RWPE1 (cell line): ENCODE results near the gene ZFC3H1.

ENCODE experiments used
- CTCF ChIA-PET: fragments of 350-600 bp; sonication (Branson Sonifier 250); formaldehyde crosslinking; extraction: SDS; loops from one replicate; lab custom pipeline; 2021; lab: Yijun Ruan, JAX
- POLR2A ChIA-PET: fragments of 400-600 bp; formaldehyde crosslinking; extraction: SDS; loops from one replicate; lab custom pipeline; 2020; ENCODE audit warnings: antibody characterized with exemption; ENCODE audit not compliant: low non-redundant PET; lab: Yijun Ruan, JAX
- DNase-seq: peaks from one replicate; pipeline ENCODE4 v3.0.0; 2012; ENCODE audit warnings: low spot score
- H3K27ac ChIP-seq: fragments of 450-650 bp; 2 replicates; pipeline ENCODE4 v1.5.1; 2017
- TF ChIP-seq, protein P1 (sequence below): fragments of 450-650 bp; conservative IDR thresholded peaks from 2 replicates; pipeline ENCODE4 v1.5.1; 2017; ENCODE audit warnings: low read depth, mild to moderate bottlenecking

The ZFC3H1 gene, protein sequence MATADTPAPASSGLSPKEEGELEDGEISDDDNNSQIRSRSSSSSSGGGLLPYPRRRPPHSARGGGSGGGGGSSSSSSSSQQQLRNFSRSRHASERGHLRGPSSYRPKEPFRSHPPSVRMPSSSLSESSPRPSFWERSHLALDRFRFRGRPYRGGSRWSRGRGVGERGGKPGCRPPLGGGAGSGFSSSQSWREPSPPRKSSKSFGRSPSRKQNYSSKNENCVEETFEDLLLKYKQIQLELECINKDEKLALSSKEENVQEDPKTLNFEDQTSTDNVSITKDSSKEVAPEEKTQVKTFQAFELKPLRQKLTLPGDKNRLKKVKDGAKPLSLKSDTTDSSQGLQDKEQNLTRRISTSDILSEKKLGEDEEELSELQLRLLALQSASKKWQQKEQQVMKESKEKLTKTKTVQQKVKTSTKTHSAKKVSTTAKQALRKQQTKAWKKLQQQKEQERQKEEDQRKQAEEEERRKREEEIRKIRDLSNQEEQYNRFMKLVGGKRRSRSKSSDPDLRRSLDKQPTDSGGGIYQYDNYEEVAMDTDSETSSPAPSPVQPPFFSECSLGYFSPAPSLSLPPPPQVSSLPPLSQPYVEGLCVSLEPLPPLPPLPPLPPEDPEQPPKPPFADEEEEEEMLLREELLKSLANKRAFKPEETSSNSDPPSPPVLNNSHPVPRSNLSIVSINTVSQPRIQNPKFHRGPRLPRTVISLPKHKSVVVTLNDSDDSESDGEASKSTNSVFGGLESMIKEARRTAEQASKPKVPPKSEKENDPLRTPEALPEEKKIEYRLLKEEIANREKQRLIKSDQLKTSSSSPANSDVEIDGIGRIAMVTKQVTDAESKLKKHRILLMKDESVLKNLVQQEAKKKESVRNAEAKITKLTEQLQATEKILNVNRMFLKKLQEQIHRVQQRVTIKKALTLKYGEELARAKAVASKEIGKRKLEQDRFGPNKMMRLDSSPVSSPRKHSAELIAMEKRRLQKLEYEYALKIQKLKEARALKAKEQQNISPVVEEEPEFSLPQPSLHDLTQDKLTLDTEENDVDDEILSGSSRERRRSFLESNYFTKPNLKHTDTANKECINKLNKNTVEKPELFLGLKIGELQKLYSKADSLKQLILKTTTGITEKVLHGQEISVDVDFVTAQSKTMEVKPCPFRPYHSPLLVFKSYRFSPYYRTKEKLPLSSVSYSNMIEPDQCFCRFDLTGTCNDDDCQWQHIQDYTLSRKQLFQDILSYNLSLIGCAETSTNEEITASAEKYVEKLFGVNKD (N-terminal part only)

DNA sequence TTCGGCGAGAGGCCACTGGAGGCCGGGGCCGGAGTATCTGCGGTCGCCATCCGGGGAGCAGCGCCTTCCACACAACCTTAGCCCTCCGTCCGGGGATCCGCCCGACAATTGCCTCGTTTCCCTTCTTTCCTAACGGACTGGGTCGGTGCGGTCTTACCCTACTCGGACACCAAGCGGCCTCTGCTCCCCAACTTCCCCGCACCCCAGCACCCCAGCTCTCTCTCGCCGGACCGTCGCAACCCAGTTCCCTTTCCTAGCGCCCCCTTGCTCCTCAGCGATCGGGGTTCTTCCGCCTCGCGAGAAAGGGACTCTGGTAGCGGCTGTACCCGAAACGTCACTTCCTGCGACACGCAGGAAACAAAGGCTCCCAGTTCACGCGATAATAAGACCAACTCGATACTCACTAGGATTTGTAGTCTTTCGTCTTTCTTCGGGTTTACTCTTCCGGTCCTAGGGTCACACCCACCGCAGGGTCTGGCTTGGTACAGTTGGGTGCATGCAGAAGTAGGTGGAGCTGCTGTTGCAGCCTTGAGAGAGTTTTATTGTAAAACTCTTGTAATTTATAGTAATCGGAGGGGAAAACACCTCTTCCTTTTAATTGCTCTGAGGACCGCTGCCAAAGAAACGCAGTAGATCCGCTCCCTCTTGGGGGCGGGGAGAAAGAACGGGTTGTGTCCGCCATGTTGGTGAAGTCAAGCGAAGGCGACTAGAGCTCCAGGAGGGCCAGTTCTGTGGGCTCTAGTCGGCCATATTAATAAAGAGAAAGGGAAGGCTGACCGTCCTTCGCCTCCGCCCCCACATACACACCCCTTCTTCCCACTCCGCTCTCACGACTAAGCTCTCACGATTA lies at the start of gene ZFC3H1, which contains the start of gene THAP2:
Gene ZFC3H1, minus strand, starts transcription at position 288 of the 850 bp plus-strand sequence. Its CDS starts 238 bp downstream, at position 50.
Gene THAP2, plus strand, starts transcription at position 741 of the 850 bp plus-strand sequence. CDS start 209 bp downstream, outside the sequence.
- ChIA-PET CTCF (interaction anchor here (0.6 to 2.9 kb wide), 3 partner anchors 23 to 229 kb away, joined by 4 to 15 read pairs (median 4); no protein-coding TSS in a partner anchor), POLR2A (interaction anchor here (0.6 to 1.8 kb wide), 4 partner anchors 21 to 91 kb away, joined by 3 to 19 read pairs (median 4); partner anchors contain the start of gene TMEM19)
- DNase-seq, result peak; percentile 93
- H3K27ac ChIP-seq, result peak within 1 kb of the TSS; percentile 97
- TF ChIP-seq, protein P1, sequence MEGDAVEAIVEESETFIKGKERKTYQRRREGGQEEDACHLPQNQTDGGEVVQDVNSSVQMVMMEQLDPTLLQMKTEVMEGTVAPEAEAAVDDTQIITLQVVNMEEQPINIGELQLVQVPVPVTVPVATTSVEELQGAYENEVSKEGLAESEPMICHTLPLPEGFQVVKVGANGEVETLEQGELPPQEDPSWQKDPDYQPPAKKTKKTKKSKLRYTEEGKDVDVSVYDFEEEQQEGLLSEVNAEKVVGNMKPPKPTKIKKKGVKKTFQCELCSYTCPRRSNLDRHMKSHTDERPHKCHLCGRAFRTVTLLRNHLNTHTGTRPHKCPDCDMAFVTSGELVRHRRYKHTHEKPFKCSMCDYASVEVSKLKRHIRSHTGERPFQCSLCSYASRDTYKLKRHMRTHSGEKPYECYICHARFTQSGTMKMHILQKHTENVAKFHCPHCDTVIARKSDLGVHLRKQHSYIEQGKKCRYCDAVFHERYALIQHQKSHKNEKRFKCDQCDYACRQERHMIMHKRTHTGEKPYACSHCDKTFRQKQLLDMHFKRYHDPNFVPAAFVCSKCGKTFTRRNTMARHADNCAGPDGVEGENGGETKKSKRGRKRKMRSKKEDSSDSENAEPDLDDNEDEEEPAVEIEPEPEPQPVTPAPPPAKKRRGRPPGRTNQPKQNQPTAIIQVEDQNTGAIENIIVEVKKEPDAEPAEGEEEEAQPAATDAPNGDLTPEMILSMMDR, result no peak; the same call in 1 of the 2 replicates

DNA sequence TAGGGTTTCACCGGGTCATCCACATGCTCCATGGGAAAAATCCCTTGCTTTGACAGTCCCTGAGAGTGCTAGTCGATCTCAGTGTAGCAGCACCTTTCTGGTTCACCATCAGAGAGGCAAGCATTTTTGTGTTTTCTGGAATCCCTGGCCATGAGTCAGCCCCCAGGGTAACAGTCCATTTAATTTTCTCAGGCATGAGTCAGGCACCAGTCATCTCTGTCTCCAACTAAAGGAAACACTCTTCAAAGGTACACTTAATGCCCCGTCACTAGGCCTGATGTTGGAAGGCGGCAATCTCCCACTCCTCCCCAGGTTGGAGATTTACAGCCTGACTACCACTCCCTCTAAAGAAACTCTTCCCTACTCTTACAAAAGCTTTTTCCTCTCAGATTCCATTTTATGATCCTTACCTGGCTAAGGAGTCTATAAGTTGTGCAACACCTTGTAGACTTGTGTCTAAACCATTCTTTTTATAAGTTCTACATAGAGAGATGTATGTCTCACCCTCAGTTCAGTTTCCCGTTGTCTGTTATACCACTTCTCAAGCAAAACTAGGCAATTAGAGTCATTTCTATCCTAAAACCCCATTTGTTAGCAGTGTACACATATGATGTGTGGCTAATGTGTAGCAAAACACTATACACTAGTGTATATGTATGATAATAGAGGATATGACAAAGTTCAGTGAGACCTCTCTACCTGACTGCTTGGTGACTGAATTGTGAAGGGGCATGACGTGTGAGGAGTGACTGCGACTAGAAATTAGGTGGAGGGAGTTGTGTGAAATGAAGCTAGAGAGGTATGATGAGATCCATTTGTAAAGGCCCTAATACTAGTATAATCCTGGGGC lies 46.9 kb upstream of the ZFC3H1 start:
- H3K27ac ChIP-seq, result peak overlapping the region; percentile 73
- DNase-seq, result peak; percentile 90
- ChIA-PET POLR2A (no interaction called here), CTCF (interaction anchor here (0.5 kb wide), 2 partner anchors 14 to 424 kb away, joined by 3 to 5 read pairs; no protein-coding TSS in a partner anchor)
- TF ChIP-seq, protein P1, result no peak

DNA sequence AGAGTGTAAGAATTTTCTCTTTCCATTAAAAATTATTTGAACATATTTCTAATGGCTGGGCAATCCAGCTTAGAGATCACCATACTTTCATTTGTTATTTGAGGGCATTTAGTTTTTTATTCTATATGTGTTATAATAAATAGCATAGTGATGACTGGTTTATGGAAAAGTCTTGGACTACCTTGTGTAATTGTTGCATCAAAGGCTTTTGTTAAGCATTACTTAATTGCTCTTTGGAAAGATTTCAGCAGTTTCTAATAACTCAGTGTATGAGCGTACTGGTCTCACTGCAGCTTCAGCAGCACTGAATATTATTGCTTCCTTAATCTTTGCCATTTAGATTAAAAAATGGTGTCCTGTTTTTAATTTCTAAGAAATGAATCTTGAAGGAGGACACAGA lies 45.0 kb upstream of the ZFC3H1 start:
- TF ChIP-seq, protein P1, result no peak
- DNase-seq, result no peak
- no peak overlapping the region for H3K27ac ChIP-seq
- ChIA-PET CTCF (no interaction called here), POLR2A (no interaction called here)

DNA sequence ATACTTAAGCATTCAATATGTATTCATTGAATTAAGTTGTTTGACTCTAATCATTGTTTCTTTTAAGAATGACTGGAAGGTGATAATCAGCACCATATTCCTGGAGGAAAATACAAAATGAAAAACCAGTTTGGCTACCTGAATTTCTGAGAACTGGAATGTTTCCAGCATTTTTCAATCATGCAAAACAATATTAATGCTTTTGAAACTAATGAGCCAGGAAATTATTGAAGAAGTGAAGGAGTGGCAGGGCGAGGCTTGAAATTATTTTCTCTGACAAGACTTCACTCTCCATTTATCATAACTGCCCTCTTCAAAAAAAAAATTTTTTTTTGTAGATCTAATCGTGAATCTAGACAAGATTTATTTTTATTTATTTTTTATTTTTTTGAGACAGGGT lies 41.3 kb upstream of the ZFC3H1 start:
- no peak overlapping the region for H3K27ac ChIP-seq
- TF ChIP-seq, protein P1, result no peak
- POLR2A ChIA-PET, result no interaction called here
- CTCF ChIA-PET, result no interaction called here
- DNase-seq, result no peak

DNA sequence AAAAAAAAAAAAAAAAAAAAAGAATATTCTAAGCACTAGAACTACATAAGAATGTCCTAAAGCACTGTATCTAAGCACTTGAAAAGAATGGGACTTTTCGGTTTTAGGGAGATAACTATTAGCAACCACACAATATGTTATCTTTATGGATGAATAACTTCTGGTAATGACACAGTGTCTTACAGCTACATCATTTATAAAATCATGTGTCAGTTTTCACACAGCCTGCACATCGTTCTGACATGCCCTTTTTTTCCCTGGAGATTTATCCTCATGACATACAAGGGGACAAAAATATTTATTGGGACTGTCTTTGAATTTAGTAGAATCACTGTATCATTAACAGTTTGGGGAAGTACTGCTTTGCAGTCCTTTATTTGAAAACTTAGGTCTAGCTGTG lies 39.6 kb upstream of the ZFC3H1 start:
- H3K27ac ChIP-seq, result no peak overlapping the region
- ChIA-PET POLR2A (no interaction called here), CTCF (interaction anchor here (0.6 kb wide), 1 partner anchor 22 kb away, joined by 3 read pairs; no protein-coding TSS in a partner anchor)
- TF ChIP-seq, protein P1, result no peak
- no peak for DNase-seq
